Measurements from ENCODE around the gene ADAM8.

DNA sequence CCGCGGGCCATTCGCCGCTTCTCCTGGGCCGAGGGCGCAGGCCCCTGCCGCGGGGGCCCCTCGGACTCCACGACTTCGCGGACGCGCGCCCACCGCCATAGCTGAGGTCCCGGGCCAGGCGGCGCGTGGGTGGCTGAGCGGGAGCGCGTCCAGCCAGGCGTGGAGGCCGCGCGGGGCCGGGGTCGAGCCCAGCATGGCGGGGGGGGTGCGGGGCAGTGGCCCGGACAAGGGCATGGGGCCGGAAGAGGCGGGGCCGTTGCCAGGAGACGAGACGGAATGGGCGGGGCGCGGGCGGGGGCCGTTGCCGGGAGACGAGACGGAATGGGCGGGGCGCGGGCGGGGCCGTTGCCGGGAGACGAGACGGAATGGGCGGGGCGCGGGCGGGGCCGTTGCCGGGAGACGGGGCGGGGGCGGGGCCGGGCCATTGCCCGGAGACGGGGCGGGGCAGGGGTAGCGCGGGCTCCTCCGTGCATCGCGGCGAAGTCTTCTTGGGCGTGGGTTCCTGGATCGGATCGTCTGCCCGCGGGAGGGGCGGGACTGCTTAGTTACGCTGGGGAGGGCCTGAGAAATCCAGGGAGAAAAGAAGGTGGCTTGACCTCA is 14.8 kb downstream of the ADAM8 start:
- TF ChIP-seq CTCF (IDR thresholded peaks at IDR 0.05) (no peak), POLR2A (IDR thresholded peaks at IDR 0.05) (peak in 1 of 2 donors; percentile 58)
